GM23338 (cell line): ENCODE data around the gene TSPAN32. TPM values are rescaled to one million over a fixed set of nuclear protein-coding genes. Genes with fewer than 3 reads are reported as not detected.

ENCODE experiments used
- ATAC-seq: fragments of 200-7000 bp; cut with Tn5 transposase; 3 replicates; pipeline ENCODE4 v1.9.1; 2020
- DNase-seq: peaks from one replicate; pipeline ENCODE4 v3.0.0-alpha.2; 2015; ENCODE audit warnings: low spot score
- H2AFZ ChIP-seq: fragments of 200-600 bp; sonication (generic); 2 replicates; pipeline ENCODE4 v1.8.0; 2016; ENCODE audit warnings: antibody characterized with exemption, mild to moderate bottlenecking, moderate library complexity
- H3F3A ChIP-seq: fragments of 200-600 bp; sonication (generic); replicated peaks from 2 replicates; pipeline ENCODE4 v1.8.0; 2017; ENCODE audit warnings: antibody characterized with exemption, mixed run types, low read depth
- H3K27ac ChIP-seq: fragments of 200-600 bp; sonication (generic); 2 replicates; pipeline ENCODE4 v1.6.1; 2016; ENCODE audit warnings: low read depth
- H3K27me3 ChIP-seq: fragments of 200-600 bp; sonication (generic); 2 replicates; pipeline ENCODE4 v1.8.0; 2016; ENCODE audit warnings: mild to moderate bottlenecking, mixed run types, moderate library complexity; ENCODE audit not compliant: insufficient read depth
- H3K36me3 ChIP-seq: fragments of 200-600 bp; sonication (generic); 2 replicates; pipeline ENCODE4 v1.8.0; 2016; ENCODE audit warnings: mild to moderate bottlenecking; ENCODE audit not compliant: insufficient read depth
- H3K4me1 ChIP-seq: fragments of 200-600 bp; sonication (generic); 2 replicates; pipeline ENCODE4 v1.8.0; 2016; ENCODE audit warnings: mild to moderate bottlenecking, moderate library complexity; ENCODE audit not compliant: insufficient read depth
- H3K4me2 ChIP-seq: fragments of 200-600 bp; sonication (generic); 2 replicates; pipeline ENCODE4 v1.7.1; 2017; ENCODE audit warnings: mixed run types
- H3K4me3 ChIP-seq: fragments of 200-600 bp; sonication (generic); 2 replicates; pipeline ENCODE4 v1.6.1; 2016; ENCODE audit warnings: mixed run types
- H3K79me2 ChIP-seq: fragments of 200-600 bp; sonication (generic); replicated peaks from 2 replicates; pipeline ENCODE4 v1.8.0; 2017; ENCODE audit warnings: mild to moderate bottlenecking; ENCODE audit not compliant: insufficient read depth
- H3K9me2 ChIP-seq: fragments of 200-600 bp; sonication (generic); 2 replicates; pipeline ENCODE4 v1.8.0; 2017; ENCODE audit not compliant: insufficient read depth
- H4K20me1 ChIP-seq: fragments of 200-600 bp; sonication (generic); replicated peaks from 2 replicates; pipeline ENCODE4 v1.8.0; 2017; ENCODE audit warnings: mild to moderate bottlenecking; ENCODE audit not compliant: insufficient read depth
- H3K27ac Mint-ChIP-seq: 2 replicates; pipeline ENCODE4 v1.8.0; 2020; ENCODE audit warnings: inconsistent platforms, mild to moderate bottlenecking, moderate library complexity, mixed read lengths
- H3K27me3 Mint-ChIP-seq: 3 replicates; pipeline ENCODE4 v1.8.0; 2022; ENCODE audit warnings: low read depth, mild to moderate bottlenecking, moderate library complexity, mixed read lengths, inconsistent platforms; ENCODE audit not compliant: insufficient read depth, poor library complexity
- H3K36me3 Mint-ChIP-seq: 3 replicates; pipeline ENCODE4 v1.8.0; 2021; ENCODE audit warnings: low read depth, mild to moderate bottlenecking, inconsistent platforms, moderate library complexity, mixed read lengths
- H3K4me1 Mint-ChIP-seq: 3 replicates; pipeline ENCODE4 v1.8.0; 2020; ENCODE audit warnings: mild to moderate bottlenecking, inconsistent platforms, mixed read lengths
- H3K4me3 Mint-ChIP-seq: 3 replicates; pipeline ENCODE4 v1.8.0; 2021; ENCODE audit warnings: moderate library complexity, mild to moderate bottlenecking, inconsistent platforms, mixed read lengths
- H3K9me3 Mint-ChIP-seq: 3 replicates; pipeline ENCODE4 v1.8.0; 2020; ENCODE audit warnings: moderate library complexity, mild to moderate bottlenecking, inconsistent platforms, mixed read lengths
- CREB1 ChIP-seq: fragments of 250-450 bp; sonication (Bioruptor Pico); IDR thresholded peaks from 2 replicates; pipeline ENCODE4 v1.5.0; 2020; ENCODE audit warnings: low read depth, mild to moderate bottlenecking, moderate library complexity
- EZH2 ChIP-seq: fragments of 200-600 bp; sonication (generic); IDR thresholded peaks from one replicate; pipeline ENCODE4 v1.8.0; 2017; ENCODE audit warnings: antibody characterized with exemption, mild to moderate bottlenecking, low read depth; ENCODE audit not compliant: unreplicated experiment
- EZH2phosphoT487 ChIP-seq: fragments of 200-600 bp; sonication (generic); IDR thresholded peaks from one replicate; pipeline ENCODE4 v1.8.1; 2018; ENCODE audit warnings: antibody characterized with exemption; ENCODE audit not compliant: unreplicated experiment
- JUNB ChIP-seq: IDR thresholded peaks from one replicate; pipeline ENCODE4 v1.6.1; 2016; ENCODE audit warnings: antibody characterized with exemption; ENCODE audit not compliant: unreplicated experiment
- NANOG ChIP-seq: IDR thresholded peaks from 2 replicates; pipeline ENCODE4 v1.6.1; 2016; ENCODE audit warnings: antibody characterized with exemption, borderline replicate concordance
- POLR2AphosphoS5 ChIP-seq: IDR thresholded peaks from 2 replicates; pipeline ENCODE4 v1.6.1; 2016; ENCODE audit warnings: antibody characterized with exemption, low read depth
- STAT1 ChIP-seq: IDR thresholded peaks from one replicate; pipeline ENCODE4 v1.6.1; 2016; ENCODE audit warnings: antibody characterized with exemption; ENCODE audit not compliant: unreplicated experiment
- ZNF114 ChIP-seq: fragments of 250-450 bp; sonication (Bioruptor Pico); IDR thresholded peaks from 2 replicates; pipeline ENCODE4 v1.5.0; 2020; ENCODE audit warnings: mild to moderate bottlenecking, moderate library complexity
- ZNF331 ChIP-seq: fragments of 250-450 bp; sonication (Bioruptor Pico); IDR thresholded peaks from 2 replicates; pipeline ENCODE4 v1.5.0; 2020; ENCODE audit warnings: low read depth, mild to moderate bottlenecking, moderate library complexity
- polyA plus RNA-seq: library from polyadenylated mRNA; unstranded; fragments of >200 nt; fragmentation: Nextera tagmentation; extraction: Ambion mirVana; gene quantifications from 2 replicates; pipeline ENCODE4 v1.2.1, GENCODE V29; 2016
- total RNA-seq: library from RNA; depleted of rRNA; stranded (reverse); fragments of >200 nt; shearing (Covaris generic); gene quantifications from 2 replicates; pipeline ENCODE4 v1.2.3, GENCODE V29; 2014
- TF ChIP-seq, protein P1 (sequence below), 2 experiments: fragments of 200-600 bp in 1 of 2; sonication (generic) in 1 of 2; conservative IDR thresholded peaks; 2 replicates each; pipeline versions ENCODE4 v1.5.1 to v1.6.1; 2016 to 2017; ENCODE audit warnings: antibody characterized with exemption in 2 of 2, low read depth in 2 of 2, mild to moderate bottlenecking in 2 of 2, moderate library complexity in 1 of 2
- TF ChIP-seq, protein P2 (sequence below): IDR thresholded peaks from one replicate; pipeline ENCODE4 v1.6.1; 2018; ENCODE audit warnings: antibody characterized with exemption; ENCODE audit not compliant: unreplicated experiment
- TF ChIP-seq, protein P3 (sequence below): IDR thresholded peaks from 2 replicates; pipeline ENCODE4 v1.6.1; 2016; ENCODE audit warnings: antibody characterized with exemption
- TF ChIP-seq, protein P4 (sequence below): fragments of 250-450 bp; sonication (Bioruptor Pico); IDR thresholded peaks from 2 replicates; pipeline ENCODE4 v1.5.0; 2020; ENCODE audit warnings: mild to moderate bottlenecking, moderate library complexity

TSPAN32 gene
- total and polyA plus RNA-seq, 2 experiments from 2014 or later = not detected

GRCh38 chr11:2299773-2300172, 2.0 kb upstream of the TSPAN32 start:
- no peaks in the 10 kb centered on the region for H3K9me2 ChIP-seq
- Mint-ChIP-seq H3K4me1 (no peaks in the 10 kb centered on the region), H3K36me3 (no peaks in the 10 kb centered on the region), H3K4me3 (no peak overlapping the region), H3K27me3 (peaks cover 6% of the 10 kb centered on the region), H3K9me3 (no peaks in the 10 kb centered on the region), H3K27ac (no peak overlapping the region)
- H3K4me3 ChIP-seq = no peak overlapping the region
- no peaks in the 10 kb centered on the region for H3F3A ChIP-seq
- H3K4me2 ChIP-seq = no peak overlapping the region
- no peak overlapping the region for H3K27ac ChIP-seq
- no peak overlapping the region for H2AFZ ChIP-seq
- ATAC-seq (no peak), DNase-seq (no peak)
- no peaks in the 10 kb centered on the region for H3K79me2 ChIP-seq
- no peaks in the 10 kb centered on the region for H4K20me1 ChIP-seq
- no peaks in the 10 kb centered on the region for H3K36me3 ChIP-seq
- H3K4me1 ChIP-seq = no peaks in the 10 kb centered on the region
- no peaks in the 10 kb centered on the region for H3K27me3 ChIP-seq
- TF ChIP-seq, protein P1, sequence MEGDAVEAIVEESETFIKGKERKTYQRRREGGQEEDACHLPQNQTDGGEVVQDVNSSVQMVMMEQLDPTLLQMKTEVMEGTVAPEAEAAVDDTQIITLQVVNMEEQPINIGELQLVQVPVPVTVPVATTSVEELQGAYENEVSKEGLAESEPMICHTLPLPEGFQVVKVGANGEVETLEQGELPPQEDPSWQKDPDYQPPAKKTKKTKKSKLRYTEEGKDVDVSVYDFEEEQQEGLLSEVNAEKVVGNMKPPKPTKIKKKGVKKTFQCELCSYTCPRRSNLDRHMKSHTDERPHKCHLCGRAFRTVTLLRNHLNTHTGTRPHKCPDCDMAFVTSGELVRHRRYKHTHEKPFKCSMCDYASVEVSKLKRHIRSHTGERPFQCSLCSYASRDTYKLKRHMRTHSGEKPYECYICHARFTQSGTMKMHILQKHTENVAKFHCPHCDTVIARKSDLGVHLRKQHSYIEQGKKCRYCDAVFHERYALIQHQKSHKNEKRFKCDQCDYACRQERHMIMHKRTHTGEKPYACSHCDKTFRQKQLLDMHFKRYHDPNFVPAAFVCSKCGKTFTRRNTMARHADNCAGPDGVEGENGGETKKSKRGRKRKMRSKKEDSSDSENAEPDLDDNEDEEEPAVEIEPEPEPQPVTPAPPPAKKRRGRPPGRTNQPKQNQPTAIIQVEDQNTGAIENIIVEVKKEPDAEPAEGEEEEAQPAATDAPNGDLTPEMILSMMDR (conservative IDR thresholded peaks at IDR 0.05; ENCODE audit: low read depth in 2 of 2) = no peak
- TF ChIP-seq STAT1 = no peak
- TF ChIP-seq JUNB = no peak
- TF ChIP-seq, protein P2, sequence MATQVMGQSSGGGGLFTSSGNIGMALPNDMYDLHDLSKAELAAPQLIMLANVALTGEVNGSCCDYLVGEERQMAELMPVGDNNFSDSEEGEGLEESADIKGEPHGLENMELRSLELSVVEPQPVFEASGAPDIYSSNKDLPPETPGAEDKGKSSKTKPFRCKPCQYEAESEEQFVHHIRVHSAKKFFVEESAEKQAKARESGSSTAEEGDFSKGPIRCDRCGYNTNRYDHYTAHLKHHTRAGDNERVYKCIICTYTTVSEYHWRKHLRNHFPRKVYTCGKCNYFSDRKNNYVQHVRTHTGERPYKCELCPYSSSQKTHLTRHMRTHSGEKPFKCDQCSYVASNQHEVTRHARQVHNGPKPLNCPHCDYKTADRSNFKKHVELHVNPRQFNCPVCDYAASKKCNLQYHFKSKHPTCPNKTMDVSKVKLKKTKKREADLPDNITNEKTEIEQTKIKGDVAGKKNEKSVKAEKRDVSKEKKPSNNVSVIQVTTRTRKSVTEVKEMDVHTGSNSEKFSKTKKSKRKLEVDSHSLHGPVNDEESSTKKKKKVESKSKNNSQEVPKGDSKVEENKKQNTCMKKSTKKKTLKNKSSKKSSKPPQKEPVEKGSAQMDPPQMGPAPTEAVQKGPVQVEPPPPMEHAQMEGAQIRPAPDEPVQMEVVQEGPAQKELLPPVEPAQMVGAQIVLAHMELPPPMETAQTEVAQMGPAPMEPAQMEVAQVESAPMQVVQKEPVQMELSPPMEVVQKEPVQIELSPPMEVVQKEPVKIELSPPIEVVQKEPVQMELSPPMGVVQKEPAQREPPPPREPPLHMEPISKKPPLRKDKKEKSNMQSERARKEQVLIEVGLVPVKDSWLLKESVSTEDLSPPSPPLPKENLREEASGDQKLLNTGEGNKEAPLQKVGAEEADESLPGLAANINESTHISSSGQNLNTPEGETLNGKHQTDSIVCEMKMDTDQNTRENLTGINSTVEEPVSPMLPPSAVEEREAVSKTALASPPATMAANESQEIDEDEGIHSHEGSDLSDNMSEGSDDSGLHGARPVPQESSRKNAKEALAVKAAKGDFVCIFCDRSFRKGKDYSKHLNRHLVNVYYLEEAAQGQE = no peak
- TF ChIP-seq ZNF114 (CRISPR knock-in tag) = no peak
- no peak for TF ChIP-seq EZH2
- TF ChIP-seq ZNF331 (CRISPR knock-in tag) = no peak
- TF ChIP-seq NANOG = no peak
- TF ChIP-seq, protein P3, sequence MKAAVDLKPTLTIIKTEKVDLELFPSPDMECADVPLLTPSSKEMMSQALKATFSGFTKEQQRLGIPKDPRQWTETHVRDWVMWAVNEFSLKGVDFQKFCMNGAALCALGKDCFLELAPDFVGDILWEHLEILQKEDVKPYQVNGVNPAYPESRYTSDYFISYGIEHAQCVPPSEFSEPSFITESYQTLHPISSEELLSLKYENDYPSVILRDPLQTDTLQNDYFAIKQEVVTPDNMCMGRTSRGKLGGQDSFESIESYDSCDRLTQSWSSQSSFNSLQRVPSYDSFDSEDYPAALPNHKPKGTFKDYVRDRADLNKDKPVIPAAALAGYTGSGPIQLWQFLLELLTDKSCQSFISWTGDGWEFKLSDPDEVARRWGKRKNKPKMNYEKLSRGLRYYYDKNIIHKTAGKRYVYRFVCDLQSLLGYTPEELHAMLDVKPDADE = no peak
- no peak for TF ChIP-seq CREB1 (CRISPR knock-in tag)
- TF ChIP-seq, protein P4, sequence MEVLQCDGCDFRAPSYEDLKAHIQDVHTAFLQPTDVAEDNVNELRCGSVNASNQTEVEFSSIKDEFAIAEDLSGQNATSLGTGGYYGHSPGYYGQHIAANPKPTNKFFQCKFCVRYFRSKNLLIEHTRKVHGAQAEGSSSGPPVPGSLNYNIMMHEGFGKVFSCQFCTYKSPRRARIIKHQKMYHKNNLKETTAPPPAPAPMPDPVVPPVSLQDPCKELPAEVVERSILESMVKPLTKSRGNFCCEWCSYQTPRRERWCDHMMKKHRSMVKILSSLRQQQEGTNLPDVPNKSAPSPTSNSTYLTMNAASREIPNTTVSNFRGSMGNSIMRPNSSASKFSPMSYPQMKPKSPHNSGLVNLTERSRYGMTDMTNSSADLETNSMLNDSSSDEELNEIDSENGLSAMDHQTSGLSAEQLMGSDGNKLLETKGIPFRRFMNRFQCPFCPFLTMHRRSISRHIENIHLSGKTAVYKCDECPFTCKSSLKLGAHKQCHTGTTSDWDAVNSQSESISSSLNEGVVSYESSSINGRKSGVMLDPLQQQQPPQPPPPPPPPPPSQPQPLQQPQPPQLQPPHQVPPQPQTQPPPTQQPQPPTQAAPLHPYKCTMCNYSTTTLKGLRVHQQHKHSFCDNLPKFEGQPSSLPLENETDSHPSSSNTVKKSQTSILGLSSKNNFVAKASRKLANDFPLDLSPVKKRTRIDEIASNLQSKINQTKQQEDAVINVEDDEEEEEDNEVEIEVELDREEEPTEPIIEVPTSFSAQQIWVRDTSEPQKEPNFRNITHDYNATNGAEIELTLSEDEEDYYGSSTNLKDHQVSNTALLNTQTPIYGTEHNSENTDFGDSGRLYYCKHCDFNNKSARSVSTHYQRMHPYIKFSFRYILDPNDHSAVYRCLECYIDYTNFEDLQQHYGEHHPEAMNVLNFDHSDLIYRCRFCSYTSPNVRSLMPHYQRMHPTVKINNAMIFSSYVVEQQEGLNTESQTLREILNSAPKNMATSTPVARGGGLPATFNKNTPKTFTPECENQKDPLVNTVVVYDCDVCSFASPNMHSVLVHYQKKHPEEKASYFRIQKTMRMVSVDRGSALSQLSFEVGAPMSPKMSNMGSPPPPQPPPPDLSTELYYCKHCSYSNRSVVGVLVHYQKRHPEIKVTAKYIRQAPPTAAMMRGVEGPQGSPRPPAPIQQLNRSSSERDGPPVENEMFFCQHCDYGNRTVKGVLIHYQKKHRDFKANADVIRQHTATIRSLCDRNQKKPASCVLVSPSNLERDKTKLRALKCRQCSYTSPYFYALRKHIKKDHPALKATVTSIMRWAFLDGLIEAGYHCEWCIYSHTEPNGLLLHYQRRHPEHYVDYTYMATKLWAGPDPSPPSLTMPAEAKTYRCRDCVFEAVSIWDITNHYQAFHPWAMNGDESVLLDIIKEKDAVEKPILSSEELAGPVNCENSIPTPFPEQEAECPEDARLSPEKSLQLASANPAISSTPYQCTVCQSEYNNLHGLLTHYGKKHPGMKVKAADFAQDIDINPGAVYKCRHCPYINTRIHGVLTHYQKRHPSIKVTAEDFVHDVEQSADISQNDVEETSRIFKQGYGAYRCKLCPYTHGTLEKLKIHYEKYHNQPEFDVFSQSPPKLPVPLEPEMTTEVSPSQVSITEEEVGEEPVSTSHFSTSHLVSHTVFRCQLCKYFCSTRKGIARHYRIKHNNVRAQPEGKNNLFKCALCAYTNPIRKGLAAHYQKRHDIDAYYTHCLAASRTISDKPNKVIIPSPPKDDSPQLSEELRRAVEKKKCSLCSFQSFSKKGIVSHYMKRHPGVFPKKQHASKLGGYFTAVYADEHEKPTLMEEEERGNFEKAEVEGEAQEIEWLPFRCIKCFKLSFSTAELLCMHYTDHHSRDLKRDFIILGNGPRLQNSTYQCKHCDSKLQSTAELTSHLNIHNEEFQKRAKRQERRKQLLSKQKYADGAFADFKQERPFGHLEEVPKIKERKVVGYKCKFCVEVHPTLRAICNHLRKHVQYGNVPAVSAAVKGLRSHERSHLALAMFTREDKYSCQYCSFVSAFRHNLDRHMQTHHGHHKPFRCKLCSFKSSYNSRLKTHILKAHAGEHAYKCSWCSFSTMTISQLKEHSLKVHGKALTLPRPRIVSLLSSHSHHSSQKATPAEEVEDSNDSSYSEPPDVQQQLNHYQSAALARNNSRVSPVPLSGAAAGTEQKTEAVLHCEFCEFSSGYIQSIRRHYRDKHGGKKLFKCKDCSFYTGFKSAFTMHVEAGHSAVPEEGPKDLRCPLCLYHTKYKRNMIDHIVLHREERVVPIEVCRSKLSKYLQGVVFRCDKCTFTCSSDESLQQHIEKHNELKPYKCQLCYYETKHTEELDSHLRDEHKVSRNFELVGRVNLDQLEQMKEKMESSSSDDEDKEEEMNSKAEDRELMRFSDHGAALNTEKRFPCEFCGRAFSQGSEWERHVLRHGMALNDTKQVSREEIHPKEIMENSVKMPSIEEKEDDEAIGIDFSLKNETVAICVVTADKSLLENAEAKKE (CRISPR knock-in tag) = no peak
- TF ChIP-seq POLR2AphosphoS5 = no peak
- no peak for TF ChIP-seq EZH2phosphoT487
